GM19468 (cell line): ENCODE measurements around the gene LYZL2.
"Not testable (repeated sequence)": the region's sequence is repeated elsewhere in the genome, so short reads cannot be mapped to it uniquely, and the experiment has no call there.

Experiments used
- ATAC-seq: cut with Tn5 transposase; IDR thresholded peaks from one replicate; pipeline ENCODE4 v1.9.1; 2021; ENCODE audit warnings: mild to moderate bottlenecking, moderate library complexity, moderate number of reproducible peaks; ENCODE audit not compliant: unreplicated experiment; ENCODE audit errors: extremely low read depth

Gene LYZL2

DNA sequence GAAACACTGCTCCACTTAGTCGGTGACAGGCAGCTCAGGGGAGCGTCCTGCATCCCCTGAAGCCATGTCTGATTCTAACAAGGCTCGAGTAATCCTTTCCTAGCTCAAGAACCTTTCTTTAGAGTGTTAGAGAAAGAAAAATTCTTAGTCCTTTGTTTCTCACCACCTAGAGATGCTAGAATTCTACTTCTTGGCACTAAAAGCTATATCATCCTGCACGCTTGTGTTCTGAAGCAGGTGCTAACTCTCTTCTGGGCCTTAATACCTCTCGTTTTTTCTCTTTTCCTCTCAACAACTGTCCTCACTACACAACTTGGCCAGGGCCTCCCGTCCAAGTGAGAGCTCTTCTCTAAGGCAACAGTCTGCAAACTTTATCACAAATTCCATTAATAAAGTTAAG is at the start of gene LYZL2:
Gene LYZL2 (minus strand): TSS at position 101 of the 400 bp plus-strand sequence. CDS start 2,838 bp downstream, outside the sequence.
- no peak for ATAC-seq

DNA sequence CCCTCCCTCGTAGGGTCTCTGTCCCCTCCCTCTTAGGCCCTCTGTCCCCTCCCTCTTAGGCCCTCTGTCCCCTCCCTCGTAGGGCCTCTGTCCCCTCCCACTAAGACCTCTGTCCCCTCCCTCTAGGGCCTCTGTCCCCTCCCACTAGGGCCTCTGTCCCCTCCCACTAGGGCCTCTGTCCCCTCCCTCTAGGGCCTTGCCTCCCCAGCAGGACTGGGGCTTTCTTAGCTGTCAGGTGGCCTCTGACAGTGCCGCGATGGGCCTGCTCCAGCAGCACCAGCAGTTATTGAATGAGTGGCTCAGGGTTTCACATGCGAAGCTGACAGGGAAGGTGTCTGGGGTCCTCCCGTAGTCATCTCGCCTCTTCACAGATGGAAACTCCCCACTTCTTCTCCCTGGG is 48.1 kb upstream of the LYZL2 start:
- ATAC-seq = not testable (repeated sequence)

DNA sequence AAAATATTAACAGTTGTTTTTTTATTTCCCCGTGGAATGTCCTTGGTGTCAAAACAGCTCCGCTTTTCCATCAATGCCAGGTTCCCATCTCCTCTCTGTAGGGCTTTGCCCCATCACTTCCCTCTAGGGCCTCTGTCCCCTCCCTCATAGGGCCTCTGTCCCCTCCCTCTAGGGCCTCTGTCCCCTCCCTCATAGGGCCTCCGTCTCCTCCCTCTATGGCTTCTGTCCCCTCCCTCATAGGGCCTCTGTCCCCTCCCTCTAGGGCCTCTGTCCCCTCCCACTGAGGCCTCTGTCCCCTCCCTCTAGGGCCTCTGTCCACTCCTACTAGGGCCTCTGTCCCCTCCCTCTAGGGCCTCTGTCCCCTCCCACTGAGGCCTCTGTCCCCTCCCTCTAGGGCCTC is 47.6 kb upstream of the LYZL2 start:
- ATAC-seq = not testable (repeated sequence)

DNA sequence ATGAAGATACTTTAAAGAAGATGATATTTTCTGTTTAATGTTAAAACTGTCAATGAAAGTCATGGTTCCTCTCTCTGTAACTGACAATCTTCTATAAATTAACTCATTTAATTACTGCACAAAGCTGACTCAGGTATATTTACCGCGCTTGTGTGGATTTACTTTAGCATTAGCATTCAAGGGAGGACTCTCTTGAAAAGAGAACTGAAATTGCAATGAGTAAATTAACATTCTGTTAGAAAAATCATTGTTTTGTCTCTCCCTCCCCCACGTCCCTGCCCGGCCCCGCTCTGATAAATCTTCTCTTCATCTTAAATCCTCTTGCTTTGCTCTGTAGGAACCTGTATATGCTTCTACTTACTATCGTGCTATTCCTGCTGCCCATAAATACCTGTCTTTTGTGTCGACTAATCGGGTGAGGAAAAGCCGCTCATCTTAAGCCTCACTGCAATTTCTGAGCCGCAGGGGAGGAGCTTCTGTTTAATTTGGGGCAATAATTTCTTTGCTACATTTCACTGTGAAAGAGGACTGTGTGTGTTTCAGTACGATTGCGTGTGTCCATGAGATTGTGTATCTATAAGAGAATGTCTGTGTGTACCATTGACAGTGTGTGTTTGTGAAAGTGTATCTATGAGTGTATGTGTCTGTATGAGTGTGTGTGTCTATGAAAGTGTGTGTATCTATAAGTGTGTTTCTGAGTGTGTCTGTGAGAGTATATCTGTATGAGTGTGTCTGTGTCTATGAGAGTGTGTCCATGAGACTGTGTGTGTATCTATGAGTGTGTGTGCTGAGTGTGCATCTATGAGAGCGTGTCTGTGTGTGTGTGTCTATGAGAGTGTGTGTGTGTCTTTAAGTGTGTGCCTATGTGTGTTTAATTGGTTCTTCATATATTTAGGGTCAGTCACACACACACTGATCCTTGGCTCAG is 46.5 kb upstream of the LYZL2 start:
- ATAC-seq = no peak

DNA sequence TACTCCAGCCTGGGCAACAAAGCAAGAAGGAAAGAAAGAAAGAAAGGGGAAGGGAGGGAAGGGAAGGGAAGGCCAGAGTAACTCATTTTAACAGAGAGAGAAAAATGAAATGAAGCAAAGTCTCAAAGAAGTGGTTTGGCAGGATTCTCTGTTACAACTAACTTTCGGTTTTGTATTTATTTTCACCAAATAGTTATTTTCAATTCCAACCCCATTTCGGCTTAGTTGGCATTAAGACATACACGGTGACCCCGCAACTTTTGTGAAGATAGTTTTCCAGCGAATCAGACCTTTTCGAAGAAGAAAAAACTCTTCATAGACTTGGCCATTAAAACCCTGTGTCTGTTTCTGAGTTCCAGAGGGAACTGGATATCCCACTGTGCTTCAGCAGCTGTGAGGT is 45.2 kb upstream of the LYZL2 start:
- ATAC-seq = no peak

DNA sequence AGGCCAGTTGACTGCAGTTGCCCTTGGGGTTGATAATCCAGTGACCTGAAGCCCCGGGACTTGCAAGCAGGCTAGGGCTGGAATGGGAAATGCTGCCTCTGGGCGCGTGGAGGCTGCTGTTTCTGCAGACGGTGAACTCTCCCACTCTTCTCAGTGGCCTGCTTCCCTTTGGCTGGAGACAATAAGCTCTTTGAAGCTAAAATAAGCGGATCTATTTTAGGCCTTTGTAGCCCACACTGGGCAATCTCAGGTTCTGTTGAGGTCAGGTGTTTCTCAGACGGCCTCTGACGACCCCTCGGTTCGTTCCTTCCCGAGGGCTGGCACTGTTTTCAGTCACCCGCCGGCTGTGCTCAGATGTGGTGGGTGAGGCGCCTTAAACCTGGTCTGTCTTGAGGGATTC is 43.7 kb upstream of the LYZL2 start:
- ATAC-seq = not testable (repeated sequence)

DNA sequence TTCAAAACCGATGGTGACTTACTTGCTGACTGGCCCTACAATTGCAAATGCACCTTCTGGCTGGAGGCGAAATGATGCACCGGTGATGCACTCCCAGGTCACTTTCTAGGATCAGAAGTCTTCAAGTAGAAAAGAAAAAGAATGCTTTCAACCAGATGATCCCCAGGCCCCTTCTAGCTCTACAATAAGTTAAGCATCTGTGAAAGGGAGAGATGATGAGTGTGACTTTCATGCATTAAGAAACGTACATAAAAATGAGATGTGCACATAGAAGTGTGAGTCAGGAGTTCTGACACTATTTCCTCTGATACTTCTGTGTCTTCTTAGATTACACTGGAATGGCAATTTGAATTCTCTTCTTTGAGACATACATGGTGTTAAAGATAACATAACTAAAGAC is 42.8 kb upstream of the LYZL2 start:
- ATAC-seq = not testable (repeated sequence)

DNA sequence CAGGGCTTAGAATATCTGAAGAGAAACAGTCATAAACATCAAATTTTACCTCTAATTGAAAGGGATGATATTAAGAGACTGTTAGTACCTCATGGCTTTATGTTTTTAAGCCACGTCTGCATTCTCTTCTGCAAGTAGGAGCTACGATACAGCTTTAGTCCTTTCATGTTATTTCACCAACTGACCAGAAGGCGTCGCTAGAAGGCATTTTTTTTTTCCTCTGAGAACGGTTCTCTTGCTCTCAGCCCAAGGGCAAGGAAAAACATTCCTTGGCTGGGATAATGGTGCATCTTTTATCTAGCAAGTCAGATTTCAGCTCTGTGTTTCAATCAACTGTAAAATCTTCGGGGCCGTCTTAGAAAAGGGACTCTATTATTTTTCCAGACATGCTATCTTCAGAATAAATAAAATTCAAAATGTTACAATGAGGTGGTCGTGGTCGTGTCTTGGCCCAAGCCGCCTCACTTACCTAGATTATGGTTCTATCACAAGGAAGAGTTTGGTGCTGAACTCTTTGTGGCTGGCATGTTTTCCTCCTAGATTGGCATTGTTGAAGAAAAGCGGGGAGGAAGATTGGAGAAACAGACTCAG is 41.6 kb upstream of the LYZL2 start:
- ATAC-seq = no peak

DNA sequence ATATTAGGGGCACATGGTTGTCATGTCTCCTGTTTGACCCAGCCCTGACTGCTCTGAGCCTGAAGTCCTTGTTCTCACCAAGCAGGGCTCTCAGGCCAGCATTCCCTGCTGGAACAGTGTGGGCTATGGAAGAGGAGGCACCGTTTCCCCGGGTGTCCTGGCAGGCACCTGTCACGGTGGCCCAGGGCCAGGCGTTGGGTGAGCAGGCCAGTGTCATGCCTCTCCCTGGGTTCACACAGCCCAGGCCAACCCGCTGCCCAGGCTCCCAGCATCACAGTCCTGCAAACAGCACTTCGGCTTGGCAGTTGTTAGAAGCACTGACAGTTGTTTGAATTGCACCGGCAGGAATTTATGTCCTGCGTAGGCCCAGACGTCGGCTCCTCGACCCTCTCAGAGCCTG is 38.4 kb upstream of the LYZL2 start:
- ATAC-seq = not testable (repeated sequence)

DNA sequence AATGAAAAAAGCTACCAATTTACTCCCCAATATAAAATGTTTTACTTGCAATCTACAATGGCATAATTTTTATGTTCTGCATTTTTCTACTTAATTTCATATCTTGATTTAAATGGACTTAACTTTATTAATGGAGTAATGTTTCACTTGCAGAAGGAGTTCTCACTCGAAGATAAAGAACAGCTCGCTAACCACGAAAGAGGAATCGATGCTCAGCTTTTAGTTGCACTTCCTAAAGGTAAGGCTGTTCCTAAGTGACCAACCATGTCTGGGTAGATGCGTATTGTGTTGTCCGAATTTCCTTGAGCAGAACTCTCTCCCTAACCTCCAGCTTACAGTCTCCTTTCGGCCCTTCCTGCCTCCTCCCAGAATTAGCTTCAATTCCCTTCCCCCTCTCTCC is 33.9 kb upstream of the LYZL2 start:
- ATAC-seq = peak; percentile 86

DNA sequence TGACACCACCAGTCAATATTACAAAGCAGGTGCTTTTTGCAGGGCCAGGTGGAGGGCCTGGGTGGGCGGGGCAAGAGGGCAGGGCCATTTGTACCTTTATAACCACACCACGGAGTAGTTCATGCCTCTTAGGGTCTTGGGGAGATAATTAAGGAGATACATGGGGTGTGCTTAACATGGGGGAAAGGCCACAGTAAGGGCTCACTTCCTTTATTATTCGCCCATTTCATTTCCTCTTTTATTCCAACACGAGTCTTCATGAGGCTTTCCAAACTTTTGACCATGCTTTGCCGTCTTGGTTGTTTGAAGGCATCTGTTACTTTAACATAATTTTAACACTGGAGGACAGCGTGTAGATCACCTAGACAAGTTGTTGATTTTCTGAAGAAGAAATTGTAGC is 33.3 kb upstream of the LYZL2 start:
- no peak for ATAC-seq

DNA sequence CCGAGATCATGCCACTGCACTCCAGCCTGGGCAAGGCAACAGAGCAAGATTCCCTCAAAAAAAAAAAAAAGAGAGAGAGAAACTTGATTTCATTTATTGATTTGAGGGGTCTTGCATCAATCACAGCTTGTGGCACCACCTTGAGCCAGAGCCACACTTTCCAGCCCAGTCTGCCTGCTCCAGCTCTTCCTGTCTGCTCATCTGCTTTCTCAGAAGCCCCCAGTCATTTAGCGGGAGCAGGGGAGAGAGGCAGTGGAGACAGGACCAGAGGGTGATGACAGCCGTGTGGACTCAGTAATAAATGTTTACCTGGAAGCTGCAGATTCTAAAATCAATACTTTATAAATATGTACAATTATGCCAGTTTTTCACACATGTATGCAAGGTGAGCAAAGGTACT is 30.8 kb upstream of the LYZL2 start:
- not testable (repeated sequence) for ATAC-seq

DNA sequence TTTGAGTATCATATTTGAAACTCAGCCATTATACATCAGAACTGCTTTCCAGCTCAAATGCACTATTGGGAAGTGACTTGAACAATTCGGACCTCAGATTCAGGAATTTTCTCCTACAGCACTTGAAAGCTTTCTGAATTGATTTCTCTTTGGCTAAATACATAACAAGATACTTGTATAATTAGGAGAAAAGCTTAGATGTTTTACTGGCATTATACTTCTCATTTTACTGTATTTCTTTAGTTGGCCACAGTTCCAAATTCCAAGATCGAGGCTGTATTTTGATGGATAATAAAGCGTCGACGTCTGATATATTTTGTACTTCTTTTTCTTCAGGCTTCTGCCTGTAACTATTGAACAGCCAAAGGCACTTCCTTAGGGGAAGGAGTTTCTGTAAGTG is 26.7 kb upstream of the LYZL2 start:
- no peak for ATAC-seq

DNA sequence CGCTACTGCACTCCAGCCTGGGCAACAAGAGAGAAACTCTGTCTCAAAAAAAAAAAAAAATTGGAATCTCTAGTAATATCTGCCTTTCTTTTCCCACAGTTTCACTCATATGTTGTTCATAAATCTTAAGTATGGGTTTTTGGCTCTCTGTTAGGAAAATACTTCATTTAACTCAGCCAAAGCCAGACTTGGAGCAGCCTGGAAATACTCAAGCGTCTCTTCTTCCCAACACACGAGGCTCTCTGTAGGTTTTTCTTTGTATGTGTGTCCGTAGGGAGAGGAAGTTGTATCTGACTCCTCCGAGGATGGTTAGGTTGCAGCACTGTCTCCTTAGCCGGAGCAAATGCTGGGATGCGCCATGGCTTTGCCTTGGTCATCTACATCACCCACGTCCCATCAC is 25.4 kb upstream of the LYZL2 start:
- ATAC-seq = not testable (repeated sequence)

DNA sequence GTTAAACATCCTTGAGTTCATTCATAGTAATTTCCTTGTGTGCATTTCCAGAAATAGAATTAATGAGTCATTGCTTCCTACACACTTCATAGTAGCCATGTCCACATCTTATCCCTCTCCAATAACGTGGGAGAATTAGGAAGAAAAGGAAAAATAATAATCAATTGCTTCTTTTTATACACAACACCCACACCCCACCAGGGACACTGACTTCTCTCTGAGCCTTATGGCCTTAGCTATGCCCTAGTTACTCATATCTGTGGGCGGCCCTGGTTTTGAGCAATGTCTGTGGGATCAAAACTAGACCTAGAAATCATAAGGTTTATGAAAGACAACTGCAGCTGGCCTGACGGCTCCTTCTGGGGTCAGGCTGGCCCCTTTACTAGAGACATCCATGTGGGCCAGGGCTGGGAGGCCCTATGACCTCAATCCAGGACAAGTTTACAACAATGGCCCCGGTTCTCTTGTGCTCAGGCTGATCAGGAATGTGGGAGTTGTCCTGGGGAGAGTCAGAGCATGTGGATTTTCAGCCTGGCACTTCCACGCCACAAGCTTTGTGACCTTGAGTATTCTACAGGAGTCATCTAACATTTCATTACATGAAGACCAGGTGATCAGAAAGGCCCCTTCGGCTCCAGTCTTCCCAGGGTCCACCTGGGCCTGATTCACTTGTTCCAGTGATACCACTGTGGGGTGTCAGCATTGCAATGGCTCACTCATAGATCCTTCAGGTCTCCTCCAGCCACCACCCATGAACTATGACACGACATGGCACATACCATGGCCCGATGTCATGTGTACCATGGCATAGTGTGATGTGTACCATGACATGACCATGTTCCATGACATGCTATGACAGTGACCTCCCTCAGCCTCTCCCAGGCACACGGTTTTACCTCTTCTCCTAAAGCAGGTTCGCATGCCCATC is 22.2 kb upstream of the LYZL2 start:
- not testable (repeated sequence) for ATAC-seq

DNA sequence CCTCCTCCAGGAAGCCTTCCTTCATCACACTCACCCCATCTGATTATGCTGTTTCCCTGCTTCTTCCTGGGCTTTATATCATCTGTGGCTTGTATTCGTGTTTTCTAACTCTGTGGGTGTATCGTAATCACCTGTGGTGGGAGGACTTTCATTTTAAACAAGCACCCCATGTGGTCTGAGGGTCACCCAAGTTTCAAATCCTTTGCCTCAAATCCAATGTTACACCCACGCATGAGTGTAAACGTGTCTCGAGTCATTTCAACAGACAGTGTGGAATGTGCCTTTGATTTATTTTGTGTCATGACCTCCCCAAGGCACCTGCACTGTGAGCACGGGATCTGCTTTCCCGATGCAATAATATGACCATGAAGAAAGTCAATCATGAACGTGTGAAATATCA is 17.5 kb upstream of the LYZL2 start:
- no peak for ATAC-seq

DNA sequence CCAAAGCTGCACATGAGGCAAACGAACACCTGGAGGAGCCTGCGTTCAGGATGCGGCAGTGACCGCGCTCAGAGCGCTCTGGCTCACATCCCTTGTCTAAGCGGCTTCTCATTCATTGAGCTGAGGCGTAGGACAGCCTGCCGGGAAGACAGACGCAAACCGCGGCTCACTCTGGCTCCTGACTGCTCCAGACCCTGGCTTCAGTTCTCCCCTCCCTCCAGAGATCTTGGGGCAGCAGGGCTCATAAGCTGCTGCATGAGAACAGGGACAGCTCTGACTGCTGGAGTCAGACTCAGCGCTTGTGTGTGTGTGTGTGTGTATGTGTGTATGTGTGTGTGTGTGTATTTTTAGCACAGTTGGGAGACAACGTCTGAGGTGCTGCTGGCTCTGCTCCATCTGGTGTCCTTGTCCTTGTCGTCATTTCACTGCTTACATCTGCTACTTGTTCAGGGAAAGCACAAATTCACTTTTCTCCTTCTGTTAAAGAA is 15.8 kb upstream of the LYZL2 start:
- no peak for ATAC-seq

DNA sequence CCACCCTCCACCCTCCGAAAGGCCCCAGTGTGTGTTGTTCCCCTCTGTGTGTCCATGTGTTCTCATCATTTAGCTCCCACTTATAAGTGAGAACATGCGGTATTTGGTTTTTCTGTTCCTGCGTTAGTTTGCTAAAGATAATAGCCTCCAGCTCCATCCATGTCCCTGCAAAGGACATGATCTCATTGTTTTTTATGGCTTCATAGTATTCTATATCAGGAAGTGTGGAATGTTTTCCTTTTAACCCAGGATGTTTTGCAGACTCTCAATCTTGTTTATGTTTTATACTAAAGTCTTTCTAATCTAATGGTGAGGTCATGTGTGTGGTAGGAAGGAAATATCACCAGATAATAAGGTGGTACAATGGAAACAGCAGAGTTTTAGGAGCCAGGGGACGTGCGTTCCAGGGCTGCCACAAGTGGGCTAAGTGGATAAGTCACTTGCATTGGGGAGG is 14.9 kb upstream of the LYZL2 start:
- not testable (repeated sequence) for ATAC-seq

DNA sequence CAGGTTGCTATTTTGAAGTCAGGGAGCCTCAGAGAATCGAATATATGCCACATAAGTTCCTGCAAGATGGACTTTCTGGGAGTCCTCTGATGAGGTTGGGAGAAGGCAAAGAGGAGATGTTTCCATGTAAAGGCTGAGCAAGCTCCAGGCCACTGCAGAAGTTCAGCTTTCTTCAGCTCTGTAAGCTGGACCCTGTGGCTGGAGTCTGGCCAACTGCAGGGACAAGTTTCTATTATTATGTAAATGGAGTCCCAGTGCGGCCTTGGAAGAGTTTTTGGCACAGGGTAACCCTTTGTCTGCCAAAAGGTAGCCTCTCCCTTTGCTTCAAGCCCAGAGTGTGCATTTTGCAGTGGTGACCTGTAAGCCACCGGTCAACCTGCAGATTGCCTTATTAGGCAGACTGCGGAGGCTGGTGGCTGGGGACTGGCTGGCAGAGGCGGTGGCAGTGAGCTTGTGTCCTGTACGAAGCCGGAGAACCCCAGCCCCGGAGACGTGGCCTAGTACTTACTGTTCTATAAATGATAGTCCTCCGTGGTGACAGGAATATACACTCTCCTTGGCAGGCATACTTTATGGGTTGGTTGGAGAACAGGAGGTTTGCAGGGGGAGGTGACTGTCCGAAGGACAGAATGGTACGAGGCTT is 14.1 kb upstream of the LYZL2 start:
- not testable (repeated sequence) for ATAC-seq

DNA sequence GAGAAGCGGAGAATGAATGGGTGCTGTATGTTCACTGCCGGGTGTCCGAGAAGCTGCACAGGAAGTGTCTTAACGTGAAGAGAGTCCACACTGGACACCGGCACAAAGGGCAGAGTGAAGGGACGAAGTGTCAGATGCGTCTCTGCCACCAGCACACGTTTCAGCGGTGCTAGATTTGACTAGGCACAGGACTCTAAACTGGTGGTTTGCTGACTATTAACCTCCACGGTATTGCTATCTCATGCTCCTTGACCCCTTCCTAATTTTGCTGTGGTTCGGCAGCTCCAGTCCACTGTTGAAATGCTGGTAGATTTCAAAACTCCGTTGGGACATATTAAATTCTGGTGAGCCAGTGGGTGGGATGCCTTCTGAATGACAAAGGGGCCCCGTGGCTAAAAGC is 13.3 kb upstream of the LYZL2 start:
- not testable (repeated sequence) for ATAC-seq
